Lower leg skin (tissue), 4 donors: ENCODE results near the gene SRPK3. TPM values are rescaled to one million over a fixed set of nuclear protein-coding genes. Genes with fewer than 3 reads are reported as not detected.

Source experiments
- DNase-seq, 2 donors: peaks; one replicate each; pipeline ENCODE4 v3.0.0-alpha.2; 2019; ENCODE audit warnings: low spot score in 2 of 2
- H3K4me3 ChIP-seq: fragments of 200-600 bp; sonication (generic); 2 replicates; pipeline ENCODE4 v1.5.1; 2017; ENCODE audit warnings: mild to moderate bottlenecking, low read depth; ENCODE audit not compliant: poor library complexity, severe bottlenecking
- CTCF ChIP-seq, 3 donors: fragments of 450-650 bp; IDR thresholded peaks; one replicate each; pipeline ENCODE4 v1.5.1; 2016; ENCODE audit warnings: antibody characterized with exemption in 3 of 3, mild to moderate bottlenecking in 3 of 3, moderate library complexity in 2 of 3
- POLR2A ChIP-seq, 2 donors: fragments of 450-650 bp; IDR thresholded peaks; one replicate each; pipeline ENCODE4 v1.6.1; 2016 to 2017; ENCODE audit warnings: antibody characterized with exemption in 2 of 2, mild to moderate bottlenecking in 1 of 2, moderate library complexity in 1 of 2
- WGBS, 2 donors: methylation state at CpG; one replicate each; pipeline ENCODE4 v1.1.5; 2018; 5-methylcytosine and 5-hydroxymethylcytosine counted together
- intact Hi-C: fragments of 100-400 bp; cut with DNase I; formaldehyde crosslinking; loops from one replicate; pipeline ENCODE4 v1.15.0; 2023; ENCODE audit warnings: low total_unique reads
- total RNA-seq, 4 donors: library from RNA; depleted of rRNA; stranded (reverse); fragments of >200 nt; gene quantifications; one replicate each; pipeline ENCODE4 v1.1.0, GENCODE V29; 2016

The SRPK3 gene
- total RNA-seq, 4 donors from 2014 or later, result 0.30 to 0.79 (median 0.36) TPM; not detected in 1

GRCh38 chrX:153792368-153792767, 11.5 kb downstream of the SRPK3 start:
- intact Hi-C loops, result no loop called here
- no peak for TF ChIP-seq CTCF (IDR thresholded peaks at IDR 0.05)
- TF ChIP-seq POLR2A (IDR thresholded peaks at IDR 0.05), result no peak
- DNase-seq, result no peak
- WGBS, 2 donors, result 80 to 93% methylated on average over 3 to 6 of the region's 6 CpGs
- no peak overlapping the region for H3K4me3 ChIP-seq

- no peak for TF ChIP-seq CTCF (IDR thresholded peaks at IDR 0.05)
- no peak for TF ChIP-seq POLR2A (IDR thresholded peaks at IDR 0.05)
- intact Hi-C loops, result no loop called here
- WGBS, 2 donors, result 8 to 44% methylated on average over 6 to 7 of the region's 7 CpGs
- DNase-seq, result no peak
- peak overlapping the region; percentile 37 for H3K4me3 ChIP-seq
These were observed 12.4 kb downstream of the SRPK3 start for GRCh38 chrX:153793291-153793690.

- TF ChIP-seq CTCF (IDR thresholded peaks at IDR 0.05) (no peak), POLR2A (IDR thresholded peaks at IDR 0.05) (no peak)
- 0 to 56% methylated on average over 10 to 81 of the region's 92 CpGs for WGBS, 2 donors
- intact Hi-C loops, result no loop called here
- peak; percentile 88 to 98 for DNase-seq
- H3K4me3 ChIP-seq, result peak within 1 kb of the TSS; percentile 60
These were observed 13.4 kb downstream of the SRPK3 start, which contains the start of the genes IDH3G and SSR4 for GRCh38 chrX:153794018-153794896. Gene IDH3G, minus strand, starts transcription at chrX:153794375. Its CDS starts 49 bp downstream, at chrX:153794326. Gene SSR4, plus strand, starts transcription at chrX:153794668. Its CDS starts 20 bp downstream, at chrX:153794688.

DNA sequence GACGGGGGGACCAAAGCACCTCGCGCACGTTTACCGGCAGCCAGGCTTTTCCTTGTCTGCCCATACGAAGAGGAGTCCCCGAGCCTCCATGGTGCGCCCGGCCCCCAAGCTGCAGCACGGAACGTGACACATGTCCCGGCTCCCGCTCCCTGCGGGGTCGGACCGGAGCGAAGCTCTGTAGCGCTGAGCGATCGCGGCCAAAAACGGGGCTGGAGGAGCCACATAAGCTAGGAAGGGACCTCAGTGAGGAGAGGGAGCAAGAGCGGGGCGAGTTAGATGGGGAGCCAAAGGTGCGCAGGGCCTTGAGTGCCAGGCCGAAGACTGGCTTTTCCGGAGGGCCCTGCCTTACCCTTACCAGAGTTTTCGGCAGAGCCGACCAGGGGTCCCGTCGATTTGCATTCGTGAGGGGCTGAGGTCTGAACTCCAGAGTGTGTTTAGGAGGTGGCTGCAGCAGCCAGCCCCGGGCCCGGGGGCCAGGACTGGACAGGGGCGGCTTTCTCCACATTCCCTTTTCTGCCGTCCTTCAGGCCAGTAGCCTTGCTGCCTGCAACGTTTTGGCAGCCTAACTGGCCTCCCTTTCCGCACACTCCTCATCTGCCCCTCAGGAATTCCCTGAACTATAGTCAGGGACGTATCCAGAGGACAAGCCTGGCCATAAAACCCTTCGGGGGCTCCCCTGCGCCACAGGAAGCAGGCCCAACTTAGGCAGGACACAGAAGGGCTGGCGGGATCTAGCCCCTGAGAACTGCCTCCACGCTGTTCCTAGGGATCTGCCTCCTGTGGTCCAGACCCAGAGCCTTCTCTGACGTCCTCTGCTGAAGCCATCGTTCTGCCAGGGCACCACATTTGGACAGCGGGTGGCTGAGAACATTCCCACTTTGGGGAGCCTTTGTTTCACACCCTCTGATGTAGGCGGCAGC, 14.3 kb downstream of the SRPK3 start:
- TF ChIP-seq CTCF (IDR thresholded peaks at IDR 0.05) (no peak), POLR2A (IDR thresholded peaks at IDR 0.05) (no peak)
- intact Hi-C loops, result no loop called here
- 12 to 46% methylated on average over 26 to 47 of the region's 47 CpGs for WGBS, 2 donors
- H3K4me3 ChIP-seq, result peak overlapping the region; percentile 60
- DNase-seq, result no peak

DNA sequence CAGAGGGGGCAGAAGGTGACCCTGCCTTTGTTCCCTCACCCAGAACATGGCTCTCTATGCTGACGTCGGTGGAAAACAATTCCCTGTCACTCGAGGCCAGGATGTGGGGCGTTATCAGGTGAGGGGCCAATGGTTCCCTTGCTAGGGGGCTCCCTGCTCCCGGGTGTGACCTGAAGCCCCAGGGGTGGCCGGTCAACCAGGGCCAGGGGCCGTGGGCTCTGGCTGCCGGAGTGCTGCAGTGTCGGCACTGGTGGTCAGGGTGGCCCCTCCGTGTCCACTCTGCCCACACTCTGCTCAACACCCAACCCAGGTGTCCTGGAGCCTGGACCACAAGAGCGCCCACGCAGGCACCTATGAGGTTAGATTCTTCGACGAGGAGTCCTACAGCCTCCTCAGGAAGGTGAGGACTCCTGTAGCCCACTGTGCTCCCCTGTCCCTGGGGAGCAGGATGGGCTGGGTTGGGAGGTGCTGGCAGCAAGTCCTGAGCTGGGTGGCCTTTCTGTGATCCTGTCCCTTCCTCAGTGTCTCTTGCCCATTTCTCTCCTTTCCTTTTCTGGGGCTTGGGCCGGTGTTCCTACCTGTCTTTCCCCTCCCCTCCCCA, 16.7 kb downstream of the SRPK3 start:
- TF ChIP-seq CTCF (IDR thresholded peaks at IDR 0.05) (no peak), POLR2A (IDR thresholded peaks at IDR 0.05) (no peak)
- 94 to 100% methylated on average over 3 to 15 of the region's 15 CpGs for WGBS, 2 donors
- DNase-seq, result no peak
- no peak overlapping the region for H3K4me3 ChIP-seq
- intact Hi-C loops, result no loop called here
